Transverse colon (tissue), 4 donors: ENCODE measurements around the gene ANKRD11. TPM values are rescaled to one million over a fixed set of nuclear protein-coding genes. Genes with fewer than 3 reads are reported as not detected.

Experiments
- DNase-seq: peaks from one replicate; pipeline ENCODE4 v3.0.0-alpha.2; 2019
- H3K27ac ChIP-seq, 4 donors: fragments of 200-600 bp; sonication (generic); 2 replicates each; pipeline ENCODE4 v1.5.1; 2016 to 2018; ENCODE audit warnings: inconsistent platforms in 4 of 4
- H3K27me3 ChIP-seq: fragments of 200-600 bp; sonication (generic); 2 replicates; pipeline ENCODE4 v1.5.1; 2017; ENCODE audit warnings: inconsistent platforms
- H3K36me3 ChIP-seq, 4 donors: fragments of 200-600 bp; sonication (generic); 2 replicates each; pipeline ENCODE4 v1.5.1; 2017 to 2019; ENCODE audit warnings: inconsistent platforms in 4 of 4
- H3K4me1 ChIP-seq, 4 donors: fragments of 200-600 bp; sonication (generic); 2 replicates each; pipeline ENCODE4 v1.5.1; 2017 to 2020; ENCODE audit warnings: inconsistent platforms in 4 of 4
- H3K4me3 ChIP-seq, 4 donors: fragments of 200-600 bp; sonication (generic); 1 replicate in 1 of 4; 2 replicates in 3 of 4; pipeline versions ENCODE4 v1.5.1 to v1.6.1; 2017 to 2019; ENCODE audit warnings: inconsistent platforms in 4 of 4
- H3K9me3 ChIP-seq, 2 donors: fragments of 200-600 bp; sonication (generic); 2 replicates each; pipeline ENCODE4 v1.5.1; 2017 to 2019; ENCODE audit warnings: inconsistent platforms in 2 of 2
- EP300 ChIP-seq: sonication (generic); formaldehyde crosslinking; IDR thresholded peaks from one replicate; pipeline ENCODE4 v1.6.1; 2017; ENCODE audit warnings: antibody characterized with exemption, low read depth
- POLR2A ChIP-seq: fragments of 450-650 bp; IDR thresholded peaks from one replicate; pipeline ENCODE4 v1.6.1; 2016; ENCODE audit warnings: antibody characterized with exemption, mild to moderate bottlenecking, moderate library complexity
- POLR2AphosphoS5 ChIP-seq, 3 donors: sonication (generic); formaldehyde crosslinking; IDR thresholded peaks; one replicate each; pipeline ENCODE4 v1.6.1; 2016; ENCODE audit warnings: antibody characterized with exemption in 3 of 3
- WGBS, 2 donors: methylation state at CpG; one replicate each; pipeline ENCODE4 v1.1.5; 2018; ENCODE audit warnings: low coverage in 1 of 2; 5-methylcytosine and 5-hydroxymethylcytosine counted together
- in situ Hi-C, 4 donors: fragments of 200-750 bp; cut with MboI; loops; one replicate each; pipeline versions ENCODE4 v1.15.0 to v1.15.1; 2017; ENCODE audit warnings: low sequenced_read_pairs in 3 of 4, low pct_ligation_motif_present in 1 of 4, low pct_unique_long_range_greater_than_20kb in 1 of 4
- intact Hi-C: fragments of 100-400 bp; cut with DNase I; formaldehyde crosslinking; loops from one replicate; pipeline ENCODE4 v1.15.1; 2023; ENCODE audit warnings: low total_unique reads
- total RNA-seq, 4 donors: library from RNA; depleted of rRNA; stranded (reverse); fragments of >200 nt; gene quantifications; one replicate each; pipeline ENCODE4 v1.1.0, GENCODE V29; 2016
- TF ChIP-seq, protein P1 (sequence below), 5 experiments: fragments of 200-600 bp in 3 of 5; fragments of 450-650 bp in 2 of 5; sonication (generic) in 3 of 5; IDR thresholded peaks; 1 replicate in 2 of 5; 2 replicates in 3 of 5; pipeline ENCODE4 v1.5.1; 2016 to 2017; ENCODE audit warnings: antibody characterized with exemption in 5 of 5, inconsistent platforms in 3 of 5, mild to moderate bottlenecking in 2 of 5, moderate library complexity in 1 of 5

The ANKRD11 gene
- 100 to 1,000 TPM; 109 to 281 (median 142) TPM for total RNA-seq

DNA sequence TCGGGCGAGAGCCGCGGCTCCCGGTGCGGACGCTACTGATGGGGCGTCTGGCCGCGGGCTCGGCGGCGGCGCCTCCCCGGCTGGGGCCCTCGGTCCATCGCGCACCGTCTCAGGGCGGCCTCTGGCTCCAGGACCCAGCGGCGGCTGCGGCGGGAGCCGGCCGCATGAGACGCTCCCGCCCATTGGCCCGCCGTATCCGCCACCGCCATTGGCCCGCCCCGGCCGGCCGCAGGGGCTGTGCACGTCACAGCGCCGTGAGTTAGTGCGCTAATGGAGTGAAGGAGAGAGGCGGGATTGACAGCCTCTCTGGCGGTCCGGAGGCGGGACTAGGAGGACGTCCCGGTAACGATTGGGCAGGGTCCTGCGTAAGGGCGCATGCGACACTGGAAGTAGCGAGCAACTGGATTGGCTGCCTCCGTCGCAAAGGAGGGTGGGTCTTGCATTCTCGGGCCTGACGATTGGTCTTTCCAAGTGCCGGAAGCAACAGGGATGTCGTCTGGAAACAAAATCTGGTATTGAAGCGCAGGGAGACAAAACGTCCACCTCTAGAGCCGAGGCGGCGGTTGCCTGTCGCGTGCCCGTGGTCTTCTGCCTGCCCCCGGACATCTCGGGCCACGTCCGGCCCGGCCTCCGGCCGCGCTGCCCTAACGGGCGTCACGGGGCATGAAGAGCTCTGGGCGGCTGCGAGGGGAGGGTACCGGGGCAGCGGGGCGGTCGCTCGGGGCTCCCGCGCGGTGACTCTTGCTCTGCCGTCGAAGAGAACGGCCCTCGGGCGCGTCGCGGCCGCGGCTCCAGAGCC is at the start of gene ANKRD11:
TSS of gene ANKRD11 (minus strand) at position 123 of the 799 bp plus-strand sequence. CDS start 173,542 bp downstream, outside the sequence.
- Histone ChIP-seq H3K4me1 (peaks cover 29 to 56% (median 37%) of the 10 kb centered on the region in 4 donors), H3K36me3 (no peaks in the 10 kb centered on the region), H3K9me3 (no peaks in the 10 kb centered on the region), H3K4me3 (peak within 1 kb of the TSS; percentile 93 to 100 (median 99)), H3K27me3 (no peaks in the 10 kb centered on the region), H3K27ac (peak within 1 kb of the TSS; percentile 98 to 100 (median 100))
- intact Hi-C loops, result no loop called here
- in situ Hi-C loops, result loop anchor here in 1 of 4 donors (10.0 kb wide), 1 partner anchor 156 kb away; no protein-coding TSS in a partner anchor
- peak; percentile 99 for DNase-seq
- TF ChIP-seq EP300 (no peak), POLR2A (peak; percentile 88), POLR2AphosphoS5 (IDR thresholded peaks at IDR 0.05) (peak; percentile 75 to 95 (median 87))
- TF ChIP-seq, protein P1, sequence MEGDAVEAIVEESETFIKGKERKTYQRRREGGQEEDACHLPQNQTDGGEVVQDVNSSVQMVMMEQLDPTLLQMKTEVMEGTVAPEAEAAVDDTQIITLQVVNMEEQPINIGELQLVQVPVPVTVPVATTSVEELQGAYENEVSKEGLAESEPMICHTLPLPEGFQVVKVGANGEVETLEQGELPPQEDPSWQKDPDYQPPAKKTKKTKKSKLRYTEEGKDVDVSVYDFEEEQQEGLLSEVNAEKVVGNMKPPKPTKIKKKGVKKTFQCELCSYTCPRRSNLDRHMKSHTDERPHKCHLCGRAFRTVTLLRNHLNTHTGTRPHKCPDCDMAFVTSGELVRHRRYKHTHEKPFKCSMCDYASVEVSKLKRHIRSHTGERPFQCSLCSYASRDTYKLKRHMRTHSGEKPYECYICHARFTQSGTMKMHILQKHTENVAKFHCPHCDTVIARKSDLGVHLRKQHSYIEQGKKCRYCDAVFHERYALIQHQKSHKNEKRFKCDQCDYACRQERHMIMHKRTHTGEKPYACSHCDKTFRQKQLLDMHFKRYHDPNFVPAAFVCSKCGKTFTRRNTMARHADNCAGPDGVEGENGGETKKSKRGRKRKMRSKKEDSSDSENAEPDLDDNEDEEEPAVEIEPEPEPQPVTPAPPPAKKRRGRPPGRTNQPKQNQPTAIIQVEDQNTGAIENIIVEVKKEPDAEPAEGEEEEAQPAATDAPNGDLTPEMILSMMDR (IDR thresholded peaks at IDR 0.05), result no peak
- 1% methylated on average over 38 of the region's 96 CpGs; no CpG with 5 or more reads in 1 of the 2 donors for WGBS, 2 donors

DNA sequence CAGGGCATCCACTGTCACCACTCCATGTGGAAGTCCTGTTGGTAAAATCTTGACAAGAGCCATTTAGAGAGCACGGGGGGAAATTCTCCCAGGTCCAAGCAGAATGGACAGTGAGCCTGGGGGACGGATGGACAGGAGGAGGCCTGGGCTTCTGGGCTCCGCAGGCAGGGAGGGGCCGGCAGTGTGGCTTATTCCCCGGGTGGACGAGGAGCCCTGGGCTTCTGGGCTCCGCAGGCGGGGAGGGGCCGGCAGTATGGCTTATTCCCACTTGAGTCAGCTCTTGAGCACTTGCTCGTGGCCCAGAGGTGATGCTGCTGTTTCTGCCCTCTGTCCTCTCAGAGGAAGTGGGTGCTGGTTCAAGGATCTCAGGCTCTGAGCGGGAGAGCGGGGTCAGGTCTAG is 47.9 kb upstream of the ANKRD11 start:
- Histone ChIP-seq H3K27ac (no peak overlapping the region), H3K4me3 (no peak overlapping the region), H3K27me3 (no peaks in the 10 kb centered on the region), H3K4me1 (peaks cover 0 to 25% (median 8%) of the 10 kb centered on the region in 4 donors), H3K9me3 (no peaks in the 10 kb centered on the region), H3K36me3 (peaks cover 0 to 22% (median 6%) of the 10 kb centered on the region in 4 donors)
- TF ChIP-seq EP300 (no peak), POLR2A (no peak), POLR2AphosphoS5 (IDR thresholded peaks at IDR 0.05) (no peak)
- TF ChIP-seq, protein P1 (IDR thresholded peaks at IDR 0.05), result no peak
- in situ Hi-C loops (no loop called here), intact Hi-C loops (no loop called here)
- no peak for DNase-seq
- WGBS, 2 donors, result 94% methylated on average over 12 of the region's 12 CpGs; no CpG with 5 or more reads in 1 of the 2 donors

DNA sequence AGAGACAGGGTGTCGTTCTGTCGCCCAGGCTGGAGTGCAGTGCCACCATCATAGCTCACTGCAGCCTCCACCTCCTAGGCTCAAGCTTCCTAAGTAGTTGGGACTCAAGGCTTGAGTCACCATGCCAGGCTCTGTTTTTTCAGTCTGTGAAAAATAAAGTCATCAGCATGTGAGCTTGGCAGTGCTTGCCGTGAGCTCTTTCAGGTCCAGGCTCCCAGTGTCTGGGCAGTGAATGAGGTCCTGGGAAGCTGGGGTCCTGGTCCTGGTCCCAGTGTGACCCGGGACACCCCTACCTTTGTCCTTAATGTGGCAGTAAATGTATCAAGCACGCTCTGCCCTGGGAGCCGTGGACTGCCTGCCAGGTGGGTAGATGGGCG is 47.2 kb upstream of the ANKRD11 start:
- H3K4me3 ChIP-seq, result no peak overlapping the region
- H3K4me1 ChIP-seq, result peaks cover 0 to 25% (median 8%) of the 10 kb centered on the region in 4 donors
- 96% methylated on average over 7 of the region's 7 CpGs; no CpG with 5 or more reads in 1 of the 2 donors for WGBS, 2 donors
- H3K27me3 ChIP-seq, result no peaks in the 10 kb centered on the region
- no peaks in the 10 kb centered on the region for H3K9me3 ChIP-seq
- in situ Hi-C loops (no loop called here), intact Hi-C loops (no loop called here)
- H3K27ac ChIP-seq, result no peak overlapping the region
- DNase-seq, result no peak
- peaks cover 0 to 26% (median 6%) of the 10 kb centered on the region in 4 donors for H3K36me3 ChIP-seq
- TF ChIP-seq POLR2A (no peak), POLR2AphosphoS5 (IDR thresholded peaks at IDR 0.05) (no peak), EP300 (no peak)
- TF ChIP-seq, protein P1 (IDR thresholded peaks at IDR 0.05), result no peak

DNA sequence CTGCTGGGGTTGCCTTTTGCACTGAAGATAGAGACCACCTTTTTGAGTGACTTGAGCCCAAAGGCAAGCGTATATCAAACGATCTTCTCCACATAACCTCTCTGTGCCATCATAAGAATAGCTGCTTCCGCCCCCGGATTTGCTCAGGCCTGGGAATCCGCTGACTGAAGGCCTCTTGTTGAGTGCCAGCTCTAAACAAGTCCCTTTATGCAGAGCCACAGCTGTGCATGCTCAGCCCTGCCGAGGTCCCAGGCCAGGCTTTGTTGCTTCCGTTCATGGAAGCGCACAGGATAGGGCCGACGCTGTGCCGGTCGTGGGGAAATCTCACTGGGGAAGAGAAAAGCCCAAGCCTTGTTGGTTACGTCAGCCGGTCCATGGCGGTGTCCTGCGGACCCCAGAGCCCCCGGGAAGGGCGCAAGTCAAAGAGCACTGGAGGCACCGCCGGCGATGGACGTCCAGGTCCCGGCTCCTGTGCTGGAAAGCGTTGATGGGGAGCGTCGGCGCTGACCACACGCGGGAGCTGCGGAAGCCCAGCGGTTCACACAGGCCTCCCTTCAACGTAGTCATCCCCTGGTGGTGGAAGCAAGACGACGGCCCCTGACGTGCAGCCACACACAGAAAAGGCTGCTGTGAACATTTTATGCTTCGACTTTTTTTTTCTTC is 46.7 kb upstream of the ANKRD11 start:
- 88 to 100% methylated on average over 1 to 36 of the region's 36 CpGs for WGBS, 2 donors
- intact Hi-C loops, result no loop called here
- H3K36me3 ChIP-seq, result peaks cover 0 to 26% (median 8%) of the 10 kb centered on the region in 4 donors
- H3K4me1 ChIP-seq, result peaks cover 0 to 25% (median 8%) of the 10 kb centered on the region in 4 donors
- no peak for DNase-seq
- TF ChIP-seq EP300, result no peak
- no peak overlapping the region for H3K4me3 ChIP-seq
- in situ Hi-C loops, result no loop called here
- H3K9me3 ChIP-seq, result no peaks in the 10 kb centered on the region
- peak overlapping the region in 2 of 4 donors; percentile 35 to 55 for H3K27ac ChIP-seq
- no peaks in the 10 kb centered on the region for H3K27me3 ChIP-seq
